Transverse colon (tissue), 4 donors: Measurements from ENCODE around the gene IFT88. TPM values are rescaled to one million over a fixed set of nuclear protein-coding genes. Genes with fewer than 3 reads are reported as not detected.

ENCODE experiments used
- DNase-seq: peaks from one replicate; pipeline ENCODE4 v3.0.0-alpha.2; 2019
- H3K27ac ChIP-seq, 4 donors: fragments of 200-600 bp; sonication (generic); 2 replicates each; pipeline ENCODE4 v1.5.1; 2016 to 2018; ENCODE audit warnings: inconsistent platforms in 4 of 4
- H3K27me3 ChIP-seq: fragments of 200-600 bp; sonication (generic); 2 replicates; pipeline ENCODE4 v1.5.1; 2017; ENCODE audit warnings: inconsistent platforms
- H3K36me3 ChIP-seq, 4 donors: fragments of 200-600 bp; sonication (generic); 2 replicates each; pipeline ENCODE4 v1.5.1; 2017 to 2019; ENCODE audit warnings: inconsistent platforms in 4 of 4
- H3K4me1 ChIP-seq, 4 donors: fragments of 200-600 bp; sonication (generic); 2 replicates each; pipeline ENCODE4 v1.5.1; 2017 to 2020; ENCODE audit warnings: inconsistent platforms in 4 of 4
- H3K4me3 ChIP-seq, 4 donors: fragments of 200-600 bp; sonication (generic); 1 replicate in 1 of 4; 2 replicates in 3 of 4; pipeline versions ENCODE4 v1.5.1 to v1.6.1; 2017 to 2019; ENCODE audit warnings: inconsistent platforms in 4 of 4
- H3K9me3 ChIP-seq, 2 donors: fragments of 200-600 bp; sonication (generic); 2 replicates each; pipeline ENCODE4 v1.5.1; 2017 to 2019; ENCODE audit warnings: inconsistent platforms in 2 of 2
- CTCF ChIP-seq, 5 experiments: fragments of 200-600 bp in 3 of 5; fragments of 450-650 bp in 2 of 5; sonication (generic) in 3 of 5; IDR thresholded peaks; 1 replicate in 2 of 5; 2 replicates in 3 of 5; pipeline ENCODE4 v1.5.1; 2016 to 2017; ENCODE audit warnings: antibody characterized with exemption in 5 of 5, inconsistent platforms in 3 of 5, mild to moderate bottlenecking in 2 of 5, moderate library complexity in 1 of 5
- EP300 ChIP-seq: sonication (generic); formaldehyde crosslinking; IDR thresholded peaks from one replicate; pipeline ENCODE4 v1.6.1; 2017; ENCODE audit warnings: antibody characterized with exemption, low read depth
- POLR2A ChIP-seq: fragments of 450-650 bp; IDR thresholded peaks from one replicate; pipeline ENCODE4 v1.6.1; 2016; ENCODE audit warnings: antibody characterized with exemption, mild to moderate bottlenecking, moderate library complexity
- POLR2AphosphoS5 ChIP-seq, 3 donors: sonication (generic); formaldehyde crosslinking; IDR thresholded peaks; one replicate each; pipeline ENCODE4 v1.6.1; 2016; ENCODE audit warnings: antibody characterized with exemption in 3 of 3
- WGBS, 2 donors: methylation state at CpG; one replicate each; pipeline ENCODE4 v1.1.5; 2018; ENCODE audit warnings: low coverage in 1 of 2; 5-methylcytosine and 5-hydroxymethylcytosine counted together
- in situ Hi-C, 4 donors: fragments of 200-750 bp; cut with MboI; loops; one replicate each; pipeline versions ENCODE4 v1.15.0 to v1.15.1; 2017; ENCODE audit warnings: low sequenced_read_pairs in 3 of 4, low pct_ligation_motif_present in 1 of 4, low pct_unique_long_range_greater_than_20kb in 1 of 4
- intact Hi-C: fragments of 100-400 bp; cut with DNase I; formaldehyde crosslinking; loops from one replicate; pipeline ENCODE4 v1.15.1; 2023; ENCODE audit warnings: low total_unique reads
- total RNA-seq, 4 donors: library from RNA; depleted of rRNA; stranded (reverse); fragments of >200 nt; gene quantifications; one replicate each; pipeline ENCODE4 v1.1.0, GENCODE V29; 2016

IFT88 gene
- total RNA-seq, 4 donors from 2014 or later, result 3.4 to 22.9 (median 16.6) TPM

GRCh38 chr13:20717581-20718542, 150.9 kb downstream of the IFT88 start:
- H3K27me3 ChIP-seq, result peaks cover 17% of the 10 kb centered on the region
- H3K9me3 ChIP-seq, result no peaks in the 10 kb centered on the region
- in situ Hi-C loops, result loop anchor here (5.0 to 25.0 kb wide), 7 partner anchors 94 to 369 kb away; partner anchors contain the start of gene XPO4 (in 2 of the 4)
- H3K36me3 ChIP-seq, result no peaks in the 10 kb centered on the region
- no peak overlapping the region for H3K27ac ChIP-seq
- TF ChIP-seq CTCF (IDR thresholded peaks at IDR 0.05), result no peak
- intact Hi-C loops, result loop anchor here (10.0 kb wide), 1 partner anchor 107 kb away; no protein-coding TSS in a partner anchor
- 94% methylated on average over 43 of the region's 44 CpGs; no CpG with 5 or more reads in 1 of the 2 donors for WGBS, 2 donors
- peaks cover 0 to 19% (median 13%) of the 10 kb centered on the region in 4 donors for H3K4me1 ChIP-seq
- no peak overlapping the region for H3K4me3 ChIP-seq
- no peak for DNase-seq

- intact Hi-C loops, result loop anchor here (10.0 kb wide), 1 partner anchor 106 kb away; no protein-coding TSS in a partner anchor
- Histone ChIP-seq H3K4me3 (no peak overlapping the region), H3K9me3 (no peaks in the 10 kb centered on the region), H3K36me3 (no peaks in the 10 kb centered on the region), H3K27ac (no peak overlapping the region), H3K4me1 (peaks cover 0 to 13% (median 10%) of the 10 kb centered on the region in 4 donors), H3K27me3 (peaks cover 12% of the 10 kb centered on the region)
- no peak for TF ChIP-seq POLR2A
- no peak for TF ChIP-seq EP300
- TF ChIP-seq CTCF (IDR thresholded peaks at IDR 0.05), result no peak
- no peak for TF ChIP-seq POLR2AphosphoS5 (IDR thresholded peaks at IDR 0.05)
- no peak for DNase-seq
- in situ Hi-C loops, result loop anchor here (5.0 to 25.0 kb wide), 7 partner anchors 93 to 368 kb away; partner anchors contain the start of gene XPO4 (in 2 of the 4)
- WGBS, 2 donors, result 81 to 90% methylated on average over 9 to 12 of the region's 12 CpGs
Observed at GRCh38 chr13:20718958-20719566, 152.1 kb downstream of the IFT88 start.

GRCh38 chr13:20719783-20720182, 152.8 kb downstream of the IFT88 start:
- intact Hi-C loops (loop anchor here (10.0 kb wide), 1 partner anchor 105 kb away; no protein-coding TSS in a partner anchor), in situ Hi-C loops (loop anchor here (5.0 to 25.0 kb wide), 7 partner anchors 93 to 368 kb away; partner anchors contain the start of gene XPO4 (in 2 of the 4))
- Histone ChIP-seq H3K27me3 (peaks cover 12% of the 10 kb centered on the region), H3K36me3 (no peaks in the 10 kb centered on the region), H3K27ac (no peak overlapping the region), H3K4me3 (no peak overlapping the region), H3K4me1 (peaks cover 0 to 13% (median 10%) of the 10 kb centered on the region in 4 donors), H3K9me3 (no peaks in the 10 kb centered on the region)
- TF ChIP-seq CTCF (IDR thresholded peaks at IDR 0.05) (no peak), POLR2A (no peak)
- DNase-seq, result no peak
- WGBS, 2 donors, result 88 to 92% methylated on average over 4 to 13 of the region's 13 CpGs

GRCh38 chr13:20720499-20720898, 153.5 kb downstream of the IFT88 start:
- no peak for DNase-seq

More at GRCh38 chr13:20720499-20720898, 153.5 kb downstream of the IFT88 start:
- TF ChIP-seq EP300, result no peak
- TF ChIP-seq POLR2AphosphoS5 (IDR thresholded peaks at IDR 0.05), result no peak
- no peak for TF ChIP-seq CTCF (IDR thresholded peaks at IDR 0.05)
- no peaks in the 10 kb centered on the region for H3K36me3 ChIP-seq
- H3K4me1 ChIP-seq, result peaks cover 0 to 13% (median 10%) of the 10 kb centered on the region in 4 donors
- no peaks in the 10 kb centered on the region for H3K9me3 ChIP-seq
- no peak overlapping the region for H3K27ac ChIP-seq
- no peak overlapping the region for H3K4me3 ChIP-seq
- in situ Hi-C loops (loop anchor here in 3 of 4 donors (25.0 kb wide), 4 partner anchors 92 to 367 kb away; partner anchors contain the start of gene XPO4 (in 2 of the 3)), intact Hi-C loops (no loop called here)
- H3K27me3 ChIP-seq, result peaks cover 12% of the 10 kb centered on the region
- 95% methylated on average over 11 of the region's 11 CpGs; no CpG with 5 or more reads in 1 of the 2 donors for WGBS, 2 donors
